Measurements from ENCODE around the gene MAEA. TPM values are rescaled to one million over a fixed set of nuclear protein-coding genes. Genes with fewer than 3 reads are reported as not detected.

Gene MAEA
- total RNA-seq, 4 donors from 2014 or later, result 114 to 211 (median 168) TPM

DNA sequence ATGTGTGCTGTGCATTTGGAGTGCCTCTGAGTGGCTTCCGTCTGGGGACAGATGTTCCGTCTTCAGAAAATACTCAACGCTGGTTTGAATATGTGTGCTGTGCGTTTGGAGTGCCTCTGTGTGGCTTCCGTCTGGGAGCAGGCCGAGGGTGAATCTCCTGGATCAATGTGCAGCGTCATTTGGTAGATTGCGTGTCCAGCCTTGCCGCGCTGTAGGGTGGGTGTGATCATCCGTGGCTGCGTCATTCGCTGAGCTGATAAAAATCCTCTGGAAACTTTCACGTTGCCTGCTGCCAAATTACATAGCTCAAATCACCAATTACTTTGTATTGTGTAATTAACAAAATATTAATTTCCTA is 69.4 kb downstream of the MAEA start:
- Histone ChIP-seq H3K27ac (no peak overlapping the region), H3K4me1 (no peaks in the 10 kb centered on the region), H3K27me3 (no peaks in the 10 kb centered on the region), H3K4me3 (no peak overlapping the region), H3K9me3 (no peaks in the 10 kb centered on the region), H3K36me3 (no peaks in the 10 kb centered on the region)
- TF ChIP-seq, protein P1, sequence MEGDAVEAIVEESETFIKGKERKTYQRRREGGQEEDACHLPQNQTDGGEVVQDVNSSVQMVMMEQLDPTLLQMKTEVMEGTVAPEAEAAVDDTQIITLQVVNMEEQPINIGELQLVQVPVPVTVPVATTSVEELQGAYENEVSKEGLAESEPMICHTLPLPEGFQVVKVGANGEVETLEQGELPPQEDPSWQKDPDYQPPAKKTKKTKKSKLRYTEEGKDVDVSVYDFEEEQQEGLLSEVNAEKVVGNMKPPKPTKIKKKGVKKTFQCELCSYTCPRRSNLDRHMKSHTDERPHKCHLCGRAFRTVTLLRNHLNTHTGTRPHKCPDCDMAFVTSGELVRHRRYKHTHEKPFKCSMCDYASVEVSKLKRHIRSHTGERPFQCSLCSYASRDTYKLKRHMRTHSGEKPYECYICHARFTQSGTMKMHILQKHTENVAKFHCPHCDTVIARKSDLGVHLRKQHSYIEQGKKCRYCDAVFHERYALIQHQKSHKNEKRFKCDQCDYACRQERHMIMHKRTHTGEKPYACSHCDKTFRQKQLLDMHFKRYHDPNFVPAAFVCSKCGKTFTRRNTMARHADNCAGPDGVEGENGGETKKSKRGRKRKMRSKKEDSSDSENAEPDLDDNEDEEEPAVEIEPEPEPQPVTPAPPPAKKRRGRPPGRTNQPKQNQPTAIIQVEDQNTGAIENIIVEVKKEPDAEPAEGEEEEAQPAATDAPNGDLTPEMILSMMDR (IDR thresholded peaks at IDR 0.05), result no peak
- TF ChIP-seq POLR2AphosphoS5 (IDR thresholded peaks at IDR 0.05) (no peak), POLR2A (IDR thresholded peaks at IDR 0.05) (no peak), EP300 (IDR thresholded peaks at IDR 0.05; ENCODE audit: low read depth) (no peak)
- DNase-seq, result no peak
- 79 to 90% methylated on average over 11 to 14 of the region's 14 CpGs for WGBS, 2 donors (ENCODE audit: low coverage in 1 of 2)
- intact Hi-C loops (cut with DNase I; ENCODE audit: low total_unique reads) (loop anchor here (5.0 kb wide), 1 partner anchor 268 kb away; no protein-coding TSS in a partner anchor), in situ Hi-C loops (cut with MboI; ENCODE audit: low pct_ligation_motif_present in 1 of 4, low pct_unique_long_range_greater_than_20kb in 1 of 4, low sequenced_read_pairs in 3 of 4) (loop anchor here in 3 of 4 donors (10.0 to 25.0 kb wide), 3 partner anchors 224 to 278 kb away; no protein-coding TSS in a partner anchor)

DNA sequence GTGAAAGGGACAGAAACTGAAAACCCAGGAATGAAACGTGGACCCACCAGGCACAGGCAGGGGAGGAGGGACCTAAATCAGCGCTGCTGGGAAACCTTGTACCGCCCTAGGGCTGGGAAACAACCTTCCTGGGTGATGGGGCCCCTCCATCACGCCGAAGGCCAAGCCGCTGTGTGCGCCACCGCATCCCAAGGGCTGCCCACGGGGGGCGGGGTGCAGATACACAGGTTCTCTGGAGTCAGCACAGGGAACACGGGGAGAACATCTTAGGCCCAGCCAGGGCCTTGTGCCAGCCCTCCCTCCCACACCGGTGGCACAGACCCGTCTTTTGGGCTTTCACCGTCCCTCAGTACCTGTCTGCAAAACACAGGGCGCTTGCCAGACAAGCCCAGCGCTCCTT is 70.3 kb downstream of the MAEA start:
- intact Hi-C loops (cut with DNase I; ENCODE audit: low total_unique reads) (loop anchor here (5.0 kb wide), 1 partner anchor 267 kb away; no protein-coding TSS in a partner anchor), in situ Hi-C loops (cut with MboI; ENCODE audit: low pct_ligation_motif_present in 1 of 4, low pct_unique_long_range_greater_than_20kb in 1 of 4, low sequenced_read_pairs in 3 of 4) (loop anchor here in 3 of 4 donors (10.0 to 25.0 kb wide), 3 partner anchors 225 to 277 kb away; no protein-coding TSS in a partner anchor)
- Histone ChIP-seq H3K36me3 (no peaks in the 10 kb centered on the region), H3K27me3 (no peaks in the 10 kb centered on the region), H3K4me1 (no peaks in the 10 kb centered on the region), H3K4me3 (no peak overlapping the region), H3K27ac (no peak overlapping the region), H3K9me3 (no peaks in the 10 kb centered on the region)
- 92 to 100% methylated on average over 3 to 16 of the region's 16 CpGs for WGBS, 2 donors (ENCODE audit: low coverage in 1 of 2)
- DNase-seq, result no peak
- TF ChIP-seq, protein P1 (IDR thresholded peaks at IDR 0.05), result no peak
- TF ChIP-seq POLR2AphosphoS5 (IDR thresholded peaks at IDR 0.05) (no peak), POLR2A (IDR thresholded peaks at IDR 0.05) (no peak), EP300 (IDR thresholded peaks at IDR 0.05; ENCODE audit: low read depth) (no peak)

DNA sequence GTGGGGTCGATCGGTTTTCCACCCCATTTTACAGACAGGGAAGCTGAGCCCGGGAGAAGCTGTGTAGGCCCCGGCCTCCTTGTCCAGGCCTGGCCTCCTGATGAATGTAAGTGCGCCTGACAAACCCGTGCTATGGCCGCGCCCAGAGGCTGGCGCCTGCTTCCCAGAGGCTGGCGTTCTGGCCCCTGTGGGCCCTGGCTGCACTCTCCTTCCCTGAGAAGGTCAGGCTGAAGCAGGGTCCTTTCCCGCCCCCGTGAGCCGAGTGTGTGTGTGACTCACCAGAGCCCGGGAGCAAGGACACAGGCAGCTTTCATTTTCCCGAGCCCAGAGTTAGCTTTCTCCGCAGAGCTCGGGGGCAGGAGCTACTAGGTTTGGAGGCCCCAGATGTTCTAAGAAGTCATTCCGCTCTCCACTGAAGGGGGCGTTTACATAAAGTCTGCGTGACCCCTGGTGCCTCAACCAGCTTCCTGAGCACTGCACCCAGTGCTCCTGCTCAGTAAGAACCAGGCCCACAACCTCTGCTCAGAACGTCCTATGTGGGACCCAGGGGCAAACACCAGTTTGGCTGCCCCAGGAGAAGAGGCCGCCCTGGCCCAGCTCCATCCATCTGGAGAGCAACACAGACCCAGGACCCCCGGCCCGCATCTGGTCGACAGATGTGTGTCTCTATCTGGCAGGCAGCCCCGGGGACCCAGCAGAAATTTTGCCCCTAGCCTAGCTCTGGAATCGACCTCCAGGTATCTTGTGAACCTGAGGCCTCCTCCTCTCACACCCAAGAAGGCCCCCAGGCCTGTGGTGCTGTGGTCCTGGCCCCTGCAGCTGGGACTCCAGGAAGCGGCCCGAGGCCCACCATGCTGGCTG is 71.0 kb downstream of the MAEA start:
- TF ChIP-seq, protein P1 (IDR thresholded peaks at IDR 0.05), result no peak
- TF ChIP-seq POLR2AphosphoS5 (IDR thresholded peaks at IDR 0.05) (no peak), POLR2A (IDR thresholded peaks at IDR 0.05) (no peak), EP300 (IDR thresholded peaks at IDR 0.05; ENCODE audit: low read depth) (no peak)
- in situ Hi-C loops (cut with MboI; ENCODE audit: low pct_ligation_motif_present in 1 of 4, low pct_unique_long_range_greater_than_20kb in 1 of 4, low sequenced_read_pairs in 3 of 4), result loop anchor here in 3 of 4 donors (25.0 kb wide), 2 partner anchors 252 to 277 kb away; no protein-coding TSS in a partner anchor
- Histone ChIP-seq H3K27me3 (no peaks in the 10 kb centered on the region), H3K4me1 (no peaks in the 10 kb centered on the region), H3K9me3 (no peaks in the 10 kb centered on the region), H3K36me3 (no peaks in the 10 kb centered on the region), H3K27ac (no peak overlapping the region), H3K4me3 (no peak overlapping the region)
- WGBS, 2 donors (ENCODE audit: low coverage in 1 of 2), result 83 to 100% methylated on average over 1 to 29 of the region's 29 CpGs
- intact Hi-C loops (cut with DNase I; ENCODE audit: low total_unique reads), result no loop called here
- no peak for DNase-seq

DNA sequence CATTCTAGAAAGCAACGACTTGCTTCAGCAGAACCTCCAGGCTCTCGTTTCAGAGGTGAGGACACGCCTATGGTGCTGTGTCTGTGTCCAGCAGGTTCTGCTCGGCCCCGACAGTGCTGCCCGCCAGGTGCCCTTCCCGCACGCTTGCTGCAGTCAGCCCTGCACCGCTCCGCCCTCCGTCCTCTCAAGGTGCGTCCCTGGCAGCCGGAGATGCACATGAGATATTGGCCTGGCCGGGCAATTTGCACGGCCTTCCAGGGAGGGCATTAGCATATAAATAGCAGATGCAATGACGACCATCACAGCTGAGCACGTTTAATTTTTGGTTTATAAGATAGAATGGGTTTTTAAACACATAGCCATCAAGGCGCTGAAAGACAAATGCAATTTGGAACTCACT is 71.7 kb downstream of the MAEA start:
- 78 to 92% methylated on average over 5 to 18 of the region's 18 CpGs for WGBS, 2 donors (ENCODE audit: low coverage in 1 of 2)
- H3K36me3 ChIP-seq, result no peaks in the 10 kb centered on the region

More for the DNA sequence above, 71.7 kb downstream of the MAEA start:
- in situ Hi-C loops (cut with MboI; ENCODE audit: low pct_ligation_motif_present in 1 of 4, low pct_unique_long_range_greater_than_20kb in 1 of 4, low sequenced_read_pairs in 3 of 4) (loop anchor here in 3 of 4 donors (25.0 kb wide), 2 partner anchors 251 to 276 kb away; no protein-coding TSS in a partner anchor), intact Hi-C loops (cut with DNase I; ENCODE audit: low total_unique reads) (no loop called here)
- Histone ChIP-seq H3K27me3 (no peaks in the 10 kb centered on the region), H3K9me3 (no peaks in the 10 kb centered on the region), H3K4me1 (no peaks in the 10 kb centered on the region), H3K27ac (no peak overlapping the region), H3K4me3 (no peak overlapping the region)
- no peak for DNase-seq
- no peak for TF ChIP-seq POLR2A (IDR thresholded peaks at IDR 0.05)
- TF ChIP-seq, protein P1 (IDR thresholded peaks at IDR 0.05), result no peak
- no peak for TF ChIP-seq EP300 (IDR thresholded peaks at IDR 0.05; ENCODE audit: low read depth)
- TF ChIP-seq POLR2AphosphoS5 (IDR thresholded peaks at IDR 0.05), result no peak

Measured in transverse colon (tissue), 4 donors.